Measurements from ENCODE around the gene DNAH12.
"Not testable (repeated sequence)": the region's sequence is repeated elsewhere in the genome, so short reads cannot be mapped to it uniquely, and the experiment has no call there.

The DNAH12 gene

DNA sequence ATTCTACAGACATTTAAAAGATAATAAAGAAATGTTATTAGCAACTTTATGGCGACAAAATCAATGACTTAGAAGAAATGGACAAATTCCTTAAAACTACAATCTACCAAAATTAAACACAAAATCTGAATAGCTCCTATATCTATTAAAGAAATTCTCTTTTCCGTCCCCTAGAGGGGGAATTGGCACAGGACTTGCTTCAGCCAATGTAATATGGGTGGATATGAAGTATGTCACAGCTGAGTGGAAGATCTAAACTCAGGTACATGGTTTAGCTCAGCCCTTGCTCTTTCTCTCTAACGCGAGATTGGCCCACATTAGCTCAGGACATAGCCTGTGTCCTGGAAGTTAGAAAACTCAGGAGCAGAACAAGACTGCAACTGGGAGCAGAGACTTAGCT is 79.3 kb downstream of the DNAH12 start:
- H3K27me3 Mint-ChIP-seq: no peaks in the 10 kb centered on the region
- H3K4me3 Mint-ChIP-seq: no peak overlapping the region
- no peaks in the 10 kb centered on the region for H3K4me1 Mint-ChIP-seq (ENCODE audit: low read depth)
- no peak overlapping the region for H3K27ac Mint-ChIP-seq
- H3K36me3 Mint-ChIP-seq (ENCODE audit: low read depth): no peaks in the 10 kb centered on the region
- H3K9me3 Mint-ChIP-seq: no peaks in the 10 kb centered on the region

DNA sequence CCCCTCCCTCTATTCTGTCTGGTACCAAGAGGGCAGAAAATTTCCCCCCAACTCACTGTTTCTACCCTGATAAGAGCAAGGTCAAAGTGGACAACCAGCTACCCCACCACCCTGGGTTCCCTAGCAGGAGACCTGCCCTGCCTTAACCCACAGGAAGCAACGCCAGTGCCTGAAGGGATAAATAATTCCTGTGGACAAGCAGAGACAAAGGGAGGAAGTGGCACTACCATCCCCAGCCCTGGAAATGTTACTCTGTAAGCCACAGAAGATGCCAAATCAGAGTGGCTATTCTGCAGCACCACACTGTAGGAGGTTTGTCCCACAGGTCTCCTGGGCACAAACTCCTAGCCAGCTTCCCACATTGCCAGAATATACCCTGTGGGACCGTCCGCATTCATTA is 80.1 kb downstream of the DNAH12 start:
- H3K27ac Mint-ChIP-seq: no peak overlapping the region
- no peaks in the 10 kb centered on the region for H3K4me1 Mint-ChIP-seq (ENCODE audit: low read depth)
- no peaks in the 10 kb centered on the region for H3K27me3 Mint-ChIP-seq
- H3K9me3 Mint-ChIP-seq: no peaks in the 10 kb centered on the region
- no peak overlapping the region for H3K4me3 Mint-ChIP-seq
- H3K36me3 Mint-ChIP-seq (ENCODE audit: low read depth): no peaks in the 10 kb centered on the region

DNA sequence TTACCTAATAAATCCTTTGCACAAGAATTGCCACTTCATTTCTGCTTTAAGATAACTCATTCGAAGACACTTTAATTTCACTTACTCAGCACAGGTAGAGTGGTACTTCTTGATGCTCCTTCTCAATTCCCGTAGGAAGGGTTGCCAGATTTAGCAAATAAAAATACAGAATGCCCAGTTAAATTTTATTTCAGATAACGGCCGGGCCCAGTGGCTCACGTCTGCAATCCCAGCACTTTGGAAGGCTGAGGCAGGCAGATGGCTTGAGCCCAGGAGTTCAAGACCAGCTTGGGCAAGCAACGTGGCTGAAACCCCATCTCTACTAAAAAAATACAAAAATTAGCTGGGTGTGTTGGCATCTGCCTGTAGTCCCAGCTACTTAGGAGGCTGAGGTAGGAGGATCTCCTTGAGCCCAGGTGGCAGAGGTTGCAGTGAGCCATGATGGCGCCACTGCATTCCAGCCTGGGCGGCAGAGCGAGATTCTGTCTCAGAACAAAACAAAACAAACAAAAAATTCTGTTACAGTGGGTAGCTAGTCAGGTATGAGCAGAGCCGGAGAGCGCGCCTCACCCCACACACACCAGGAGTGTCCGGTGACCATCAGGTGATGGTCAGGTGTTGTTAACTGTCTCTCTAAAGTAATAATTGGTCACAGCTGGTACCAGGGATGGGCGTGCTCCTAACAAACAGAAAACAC is 92.8 kb downstream of the DNAH12 start:
- Mint-ChIP-seq H3K9me3 (no peaks in the 10 kb centered on the region), H3K36me3 (ENCODE audit: low read depth) (no peaks in the 10 kb centered on the region), H3K4me1 (ENCODE audit: low read depth) (no peaks in the 10 kb centered on the region), H3K4me3 (no peak overlapping the region), H3K27ac (no peak overlapping the region), H3K27me3 (no peaks in the 10 kb centered on the region)

DNA sequence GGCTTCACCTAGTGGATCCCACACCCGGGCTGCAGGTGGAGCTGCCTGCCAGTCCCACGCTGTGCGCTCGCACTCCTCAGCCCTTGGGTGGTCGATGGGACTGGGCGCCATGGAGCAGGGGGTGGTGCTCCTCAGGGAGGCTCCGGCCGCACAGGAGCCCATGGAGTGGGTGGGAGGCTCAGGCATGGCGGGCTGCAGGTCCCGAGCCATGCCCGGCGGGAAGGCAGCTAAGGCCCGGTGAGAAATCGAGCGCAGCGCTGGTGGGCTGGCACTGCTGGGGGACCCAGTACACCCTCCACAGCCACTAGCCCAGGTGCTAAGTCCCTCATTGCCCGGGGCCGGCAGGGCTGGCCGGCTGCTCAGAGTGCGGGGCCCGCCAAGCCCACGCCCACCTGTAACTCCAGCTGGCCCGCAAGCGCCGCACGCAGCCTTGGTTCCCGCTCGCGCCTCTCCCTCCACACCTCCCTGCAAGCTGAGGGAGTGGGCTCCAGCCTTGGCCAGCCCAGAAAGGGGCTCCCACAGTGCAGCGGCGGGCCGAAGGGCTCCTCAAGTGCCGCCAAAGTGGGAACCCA is 94.8 kb downstream of the DNAH12 start:
- not testable (repeated sequence) for H3K4me3 Mint-ChIP-seq; H3K36me3 Mint-ChIP-seq (ENCODE audit: low read depth); H3K27ac Mint-ChIP-seq; H3K9me3 Mint-ChIP-seq; H3K27me3 Mint-ChIP-seq; H3K4me1 Mint-ChIP-seq (ENCODE audit: low read depth)

DNA sequence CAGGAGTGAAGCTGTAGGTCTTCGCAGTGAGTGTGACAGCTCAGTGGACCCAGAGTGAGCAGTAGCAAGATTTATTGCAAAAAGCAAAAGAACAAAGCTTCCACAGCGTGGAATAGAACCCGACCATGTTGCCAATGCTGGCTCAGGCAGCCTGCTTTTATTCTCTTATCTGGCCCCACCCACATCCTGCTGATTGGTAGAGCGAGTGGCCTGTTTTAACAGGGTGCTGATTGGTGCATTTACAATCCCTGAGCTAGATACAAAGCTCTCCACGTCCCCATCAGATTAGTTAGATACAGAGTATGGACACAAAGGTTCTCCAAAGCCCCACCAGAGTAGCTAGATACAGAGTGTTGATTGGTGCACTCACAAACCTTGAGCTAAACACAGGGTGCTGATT is 95.7 kb downstream of the DNAH12 start:
- not testable (repeated sequence) for H3K9me3 Mint-ChIP-seq; H3K4me3 Mint-ChIP-seq; H3K36me3 Mint-ChIP-seq (ENCODE audit: low read depth); H3K27ac Mint-ChIP-seq; H3K4me1 Mint-ChIP-seq (ENCODE audit: low read depth); H3K27me3 Mint-ChIP-seq

DNA sequence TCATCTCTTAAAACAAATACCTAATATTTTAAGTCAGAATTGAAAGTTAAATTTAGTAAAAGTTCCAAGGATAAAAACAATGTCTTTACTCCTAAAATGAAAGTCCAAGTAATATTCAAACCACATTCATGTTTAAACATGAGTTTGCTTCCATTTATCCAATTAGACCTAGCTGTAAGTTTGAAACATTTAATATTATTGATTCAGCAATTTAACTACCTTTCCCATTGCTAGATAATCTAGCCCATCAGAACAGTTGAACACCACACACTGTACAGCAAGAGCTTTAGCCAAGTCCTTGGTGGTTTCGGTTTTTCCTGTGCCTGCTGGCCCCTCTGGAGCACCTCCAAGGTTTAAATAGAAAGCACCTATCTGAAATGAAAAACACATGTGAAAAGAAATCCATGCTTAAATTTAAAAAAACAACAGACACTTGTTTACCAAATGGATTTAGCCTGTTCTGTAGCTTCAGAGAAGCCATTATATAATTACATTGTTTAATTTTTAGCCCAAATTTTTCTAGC is 97.8 kb downstream of the DNAH12 start:
- Mint-ChIP-seq H3K27me3 (no peaks in the 10 kb centered on the region), H3K4me1 (ENCODE audit: low read depth) (no peaks in the 10 kb centered on the region), H3K4me3 (no peak overlapping the region), H3K27ac (no peak overlapping the region), H3K9me3 (no peaks in the 10 kb centered on the region), H3K36me3 (ENCODE audit: low read depth) (no peaks in the 10 kb centered on the region)

DNA sequence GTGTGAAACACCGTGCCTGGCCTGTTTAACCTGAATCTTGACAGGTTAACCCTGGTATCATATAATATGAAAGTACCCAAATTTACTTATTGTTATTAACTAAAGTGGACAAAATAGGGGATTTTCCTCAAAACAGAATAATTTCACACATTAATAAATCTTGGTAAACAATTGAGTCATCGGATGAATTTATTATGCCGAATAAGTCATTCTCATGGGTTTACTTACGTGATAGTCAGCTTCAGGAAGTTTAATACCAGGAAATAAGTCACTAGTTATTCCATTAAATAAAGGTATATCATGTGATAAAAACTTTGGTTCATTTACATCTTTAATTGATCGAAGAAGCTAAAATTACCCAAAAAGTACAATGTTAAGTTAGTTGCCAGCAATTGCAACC is 99.7 kb downstream of the DNAH12 start:
- H3K27ac Mint-ChIP-seq: no peak overlapping the region
- H3K4me1 Mint-ChIP-seq (ENCODE audit: low read depth): no peaks in the 10 kb centered on the region
- no peaks in the 10 kb centered on the region for H3K36me3 Mint-ChIP-seq (ENCODE audit: low read depth)
- no peak overlapping the region for H3K4me3 Mint-ChIP-seq
- H3K9me3 Mint-ChIP-seq: no peaks in the 10 kb centered on the region
- peaks cover 5% of the 10 kb centered on the region for H3K27me3 Mint-ChIP-seq

DNA sequence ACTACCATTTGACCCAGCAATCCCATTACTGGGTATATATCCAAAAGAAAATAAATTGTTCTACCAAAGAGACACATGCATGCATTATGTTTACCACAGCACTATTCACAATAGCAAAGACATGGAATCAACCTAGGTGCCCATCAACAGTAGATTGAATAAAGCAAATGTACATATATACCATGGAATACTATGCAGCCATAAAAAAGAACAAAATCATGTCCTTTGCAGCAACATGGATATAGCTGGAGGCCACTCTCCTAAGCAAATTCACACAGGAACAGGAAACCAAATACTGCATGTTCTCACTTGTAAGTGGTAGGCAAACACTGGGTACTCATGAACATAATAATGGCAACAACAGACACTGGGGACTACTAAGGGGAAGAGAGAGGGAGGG is 104.0 kb downstream of the DNAH12 start:
- not testable (repeated sequence) for H3K27ac Mint-ChIP-seq; H3K9me3 Mint-ChIP-seq; H3K36me3 Mint-ChIP-seq (ENCODE audit: low read depth); H3K4me3 Mint-ChIP-seq; H3K4me1 Mint-ChIP-seq (ENCODE audit: low read depth)
- H3K27me3 Mint-ChIP-seq: peaks cover 13% of the 10 kb centered on the region

DNA sequence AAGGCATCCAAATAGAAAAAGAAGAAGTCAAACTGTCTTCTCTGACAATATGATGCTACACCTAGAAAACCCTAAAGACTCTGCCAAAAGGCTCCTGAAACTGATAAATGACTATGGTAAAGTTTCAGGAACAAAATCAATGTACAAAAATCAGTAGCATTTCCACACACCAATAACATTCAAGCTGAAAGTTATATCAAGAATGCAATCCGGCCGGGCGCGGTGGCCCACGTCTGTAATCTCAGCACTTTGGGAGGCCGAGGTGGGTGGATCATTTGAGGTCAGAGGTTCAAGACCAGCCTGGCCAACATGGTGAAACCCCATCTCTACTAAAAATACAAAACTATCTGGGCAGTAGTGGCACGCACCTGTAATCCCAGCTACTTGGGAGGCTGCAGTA is 105.7 kb downstream of the DNAH12 start:
- not testable (repeated sequence) for H3K4me3 Mint-ChIP-seq; H3K9me3 Mint-ChIP-seq; H3K27ac Mint-ChIP-seq; H3K4me1 Mint-ChIP-seq (ENCODE audit: low read depth); H3K36me3 Mint-ChIP-seq (ENCODE audit: low read depth)
- H3K27me3 Mint-ChIP-seq: peaks cover 13% of the 10 kb centered on the region

DNA sequence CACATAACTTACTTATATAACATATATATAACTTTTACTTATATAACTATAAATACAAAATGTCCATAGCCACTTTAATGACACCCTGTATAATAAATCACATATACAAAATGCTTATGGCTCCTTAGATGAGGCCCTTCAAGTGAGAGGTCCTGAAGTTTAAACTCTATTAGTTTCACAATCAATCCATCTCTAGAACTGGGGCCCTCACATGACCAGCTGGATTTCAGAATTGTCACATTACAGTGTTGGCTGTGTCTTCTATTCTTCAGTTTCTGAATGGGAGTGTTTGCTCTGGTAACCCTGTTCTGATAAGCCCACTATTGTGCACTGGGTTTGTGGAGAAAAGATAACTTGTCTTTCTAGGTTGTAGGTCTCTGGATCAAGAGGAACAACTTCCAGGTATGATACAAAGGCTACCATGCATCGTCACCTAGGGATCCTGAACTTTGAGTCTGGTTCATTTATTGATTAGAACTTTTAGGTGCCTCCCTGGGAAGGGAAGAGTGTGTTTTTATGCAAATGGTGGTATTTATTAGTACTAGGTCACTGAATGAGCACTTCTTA is 107.9 kb downstream of the DNAH12 start:
- Mint-ChIP-seq H3K36me3 (ENCODE audit: low read depth) (no peaks in the 10 kb centered on the region), H3K27me3 (peaks cover 13% of the 10 kb centered on the region)

DNA sequence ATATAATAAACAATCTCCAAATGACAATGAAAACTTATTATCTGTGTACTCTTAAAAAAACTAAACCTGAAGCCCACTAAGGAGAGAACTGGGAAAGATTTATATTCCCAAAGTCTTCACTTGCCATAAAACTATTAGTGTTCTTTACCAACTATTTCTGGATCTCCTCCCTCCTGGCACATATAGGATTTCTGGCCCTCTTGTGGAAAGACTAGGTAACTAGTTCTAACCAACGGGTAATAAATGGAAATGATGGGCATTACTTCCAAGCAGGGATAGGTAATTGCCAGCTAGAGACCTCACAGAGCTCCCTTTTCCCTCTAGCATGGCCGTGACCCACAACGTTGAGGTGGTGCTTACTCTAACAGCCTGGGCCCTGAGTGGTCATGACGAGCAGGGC is 110.1 kb downstream of the DNAH12 start:
- H3K27ac Mint-ChIP-seq: no peak overlapping the region
- no peaks in the 10 kb centered on the region for H3K9me3 Mint-ChIP-seq
- no peaks in the 10 kb centered on the region for H3K36me3 Mint-ChIP-seq (ENCODE audit: low read depth)
- H3K4me3 Mint-ChIP-seq: no peak overlapping the region
- no peaks in the 10 kb centered on the region for H3K4me1 Mint-ChIP-seq (ENCODE audit: low read depth)
- peaks cover 7% of the 10 kb centered on the region for H3K27me3 Mint-ChIP-seq

More for the DNA sequence above, 107.9 kb downstream of the DNAH12 start:
- Mint-ChIP-seq H3K9me3 (no peaks in the 10 kb centered on the region), H3K27ac (no peak overlapping the region), H3K4me1 (ENCODE audit: low read depth) (no peaks in the 10 kb centered on the region), H3K4me3 (no peak overlapping the region)

DNA sequence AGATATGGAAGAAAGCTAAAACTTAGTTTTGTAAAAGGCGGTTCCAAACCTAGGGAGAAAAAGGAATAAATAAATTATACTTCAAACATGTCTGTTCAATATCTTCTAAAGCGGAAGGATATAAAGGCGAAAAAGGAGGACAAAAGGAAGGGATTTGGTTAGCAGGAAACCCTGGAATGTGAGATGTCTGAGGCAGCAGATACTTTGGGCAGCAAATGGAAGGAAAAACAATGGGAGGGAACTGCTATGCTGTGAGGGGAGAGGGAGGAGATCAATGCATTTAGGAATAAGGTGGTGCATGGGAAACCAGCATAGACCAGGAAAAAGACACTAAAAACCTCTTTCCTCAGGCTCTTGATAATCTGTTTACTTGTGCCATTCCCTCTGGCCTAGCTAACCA is 120.8 kb downstream of the DNAH12 start:
- Mint-ChIP-seq H3K27ac (no peak overlapping the region), H3K27me3 (peaks cover 3% of the 10 kb centered on the region), H3K4me1 (ENCODE audit: low read depth) (no peaks in the 10 kb centered on the region), H3K9me3 (no peaks in the 10 kb centered on the region), H3K4me3 (no peak overlapping the region), H3K36me3 (ENCODE audit: low read depth) (no peaks in the 10 kb centered on the region)

DNA sequence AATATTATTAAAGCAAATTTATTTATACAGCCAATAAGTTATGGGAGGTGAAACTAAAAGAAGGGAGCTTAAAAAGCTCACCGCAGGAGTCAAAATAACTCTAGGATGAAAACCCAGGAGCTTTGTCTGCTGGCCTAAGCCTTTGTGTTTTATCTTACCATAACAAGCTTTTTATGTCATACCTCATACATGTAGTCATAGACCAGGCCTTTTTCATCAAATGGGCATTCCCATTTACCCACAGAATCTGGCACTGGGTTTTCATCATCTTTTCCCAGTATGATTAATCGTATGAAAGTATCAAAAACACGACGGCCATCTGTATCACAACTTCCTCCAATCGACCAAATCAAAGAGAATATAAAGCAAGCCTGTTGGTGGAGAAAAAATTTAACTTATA is 122.8 kb downstream of the DNAH12 start:
- Mint-ChIP-seq H3K27ac (no peak overlapping the region), H3K9me3 (no peaks in the 10 kb centered on the region), H3K4me3 (no peak overlapping the region), H3K27me3 (peaks cover 3% of the 10 kb centered on the region), H3K36me3 (ENCODE audit: low read depth) (no peaks in the 10 kb centered on the region), H3K4me1 (ENCODE audit: low read depth) (no peaks in the 10 kb centered on the region)

DNA sequence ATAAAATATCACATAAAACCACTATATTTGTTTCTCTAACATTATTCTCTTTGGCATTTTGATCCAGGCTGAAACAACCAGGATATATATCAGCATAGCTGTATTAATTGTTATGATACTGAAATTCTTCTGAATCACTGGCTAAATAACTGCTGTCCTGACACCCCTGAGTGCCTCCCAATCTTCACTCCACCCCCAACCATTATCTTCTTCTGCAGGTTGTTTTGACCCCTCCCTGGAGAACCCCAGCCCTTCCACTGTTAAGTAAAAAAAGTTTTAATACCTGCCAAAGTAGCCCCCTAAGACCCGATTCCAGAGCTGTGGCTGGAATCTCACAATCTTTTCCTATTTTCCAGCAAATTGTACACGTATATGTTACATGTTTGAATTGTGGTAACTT is 124.1 kb downstream of the DNAH12 start:
- Mint-ChIP-seq H3K36me3 (ENCODE audit: low read depth) (no peaks in the 10 kb centered on the region), H3K9me3 (no peaks in the 10 kb centered on the region), H3K27me3 (peaks cover 3% of the 10 kb centered on the region), H3K4me3 (no peak overlapping the region), H3K27ac (no peak overlapping the region), H3K4me1 (ENCODE audit: low read depth) (no peaks in the 10 kb centered on the region)

DNA sequence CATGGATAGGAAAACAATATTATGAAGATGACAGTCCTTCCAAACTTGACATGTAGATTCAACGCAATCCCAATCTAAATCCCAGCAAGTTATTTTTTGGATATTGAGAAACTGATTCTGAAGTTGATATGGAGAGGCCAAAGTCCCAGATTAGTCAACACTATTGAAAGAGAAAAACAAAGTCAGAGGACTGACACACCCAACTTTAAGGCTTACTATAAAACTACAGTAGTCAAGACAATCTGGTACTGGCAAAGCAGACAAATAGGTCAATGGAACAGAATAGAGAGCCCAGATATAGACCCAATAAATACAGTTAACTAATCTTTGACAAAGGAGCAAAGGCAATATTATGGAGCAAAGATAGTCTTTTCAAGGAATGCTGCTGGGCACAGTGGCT is 132.4 kb downstream of the DNAH12 start:
- no peaks in the 10 kb centered on the region for H3K4me1 Mint-ChIP-seq (ENCODE audit: low read depth)
- H3K27ac Mint-ChIP-seq: no peak overlapping the region
- H3K9me3 Mint-ChIP-seq: no peaks in the 10 kb centered on the region
- no peak overlapping the region for H3K4me3 Mint-ChIP-seq
- peaks cover 17% of the 10 kb centered on the region for H3K27me3 Mint-ChIP-seq
- no peaks in the 10 kb centered on the region for H3K36me3 Mint-ChIP-seq (ENCODE audit: low read depth)

DNA sequence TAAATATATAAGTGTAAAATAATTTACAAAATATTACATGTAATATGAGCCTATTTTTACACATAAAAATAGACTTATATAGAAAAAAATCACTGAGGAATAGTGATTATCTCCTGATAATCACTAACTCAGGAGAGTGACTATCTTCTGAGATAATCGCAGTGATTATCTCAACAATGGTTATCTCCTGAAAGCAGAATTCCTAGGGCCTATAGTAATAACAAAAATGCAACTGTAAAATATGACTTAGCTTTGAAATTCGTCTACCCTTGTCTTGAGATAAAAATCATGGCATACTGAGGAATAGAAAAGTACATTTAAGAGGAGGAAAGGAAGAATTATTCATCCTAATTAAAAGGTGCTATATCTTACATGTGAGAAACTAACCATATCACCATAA is 134.7 kb downstream of the DNAH12 start:
- peaks cover 17% of the 10 kb centered on the region for H3K27me3 Mint-ChIP-seq
- no peak overlapping the region for H3K27ac Mint-ChIP-seq
- no peak overlapping the region for H3K4me3 Mint-ChIP-seq
- no peaks in the 10 kb centered on the region for H3K9me3 Mint-ChIP-seq
- H3K4me1 Mint-ChIP-seq (ENCODE audit: low read depth): no peaks in the 10 kb centered on the region
- no peaks in the 10 kb centered on the region for H3K36me3 Mint-ChIP-seq (ENCODE audit: low read depth)

Data from stimulated activated naive CD8-positive, alpha-beta T cell treated with anti-CD3 and anti-CD28 coated beads, Interleukin-15, Interleukin-2, amounts not matched to agents 100 ng/mL and 50 ng/mL, for 24 hours (primary cell).